Measurements from ENCODE around the gene SERPIND1. TPM values are rescaled to one million over a fixed set of nuclear protein-coding genes. Genes with fewer than 3 reads are reported as not detected.

Gene SERPIND1
- total RNA-seq, 2 donors from 2014 or later: 0.32 TPM; not detected in 1

DNA sequence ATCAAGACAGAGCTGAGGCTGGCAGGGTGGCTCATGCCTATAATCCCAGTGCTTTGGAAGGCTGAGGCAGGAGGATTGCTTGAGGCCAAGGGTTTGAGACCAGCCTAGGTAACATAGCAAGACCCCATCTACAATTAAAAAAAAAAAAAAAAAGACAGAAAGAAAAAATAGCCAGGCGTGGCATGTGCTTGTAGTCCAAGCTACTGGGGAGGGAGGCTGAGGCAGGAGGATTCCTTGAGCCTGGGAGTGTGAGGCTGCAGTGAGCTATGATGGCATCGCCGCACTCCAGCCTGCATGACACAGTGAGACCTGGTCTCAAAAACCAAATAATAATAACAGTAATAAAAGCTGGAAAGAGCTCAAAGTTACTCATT lies 9.4 kb downstream of the SERPIND1 start:
- Histone ChIP-seq H3K36me3 (no peaks in the 10 kb centered on the region), H3K4me1 (no peaks in the 10 kb centered on the region), H3K9ac (ENCODE audit: low read depth in 2 of 2, low read length in 2 of 2) (no peak overlapping the region), H3K4me3 (no peak overlapping the region), H3K27me3 (no peaks in the 10 kb centered on the region), H3K27ac (no peak overlapping the region), H3K9me3 (no peaks in the 10 kb centered on the region)
- TF ChIP-seq, protein P1, sequence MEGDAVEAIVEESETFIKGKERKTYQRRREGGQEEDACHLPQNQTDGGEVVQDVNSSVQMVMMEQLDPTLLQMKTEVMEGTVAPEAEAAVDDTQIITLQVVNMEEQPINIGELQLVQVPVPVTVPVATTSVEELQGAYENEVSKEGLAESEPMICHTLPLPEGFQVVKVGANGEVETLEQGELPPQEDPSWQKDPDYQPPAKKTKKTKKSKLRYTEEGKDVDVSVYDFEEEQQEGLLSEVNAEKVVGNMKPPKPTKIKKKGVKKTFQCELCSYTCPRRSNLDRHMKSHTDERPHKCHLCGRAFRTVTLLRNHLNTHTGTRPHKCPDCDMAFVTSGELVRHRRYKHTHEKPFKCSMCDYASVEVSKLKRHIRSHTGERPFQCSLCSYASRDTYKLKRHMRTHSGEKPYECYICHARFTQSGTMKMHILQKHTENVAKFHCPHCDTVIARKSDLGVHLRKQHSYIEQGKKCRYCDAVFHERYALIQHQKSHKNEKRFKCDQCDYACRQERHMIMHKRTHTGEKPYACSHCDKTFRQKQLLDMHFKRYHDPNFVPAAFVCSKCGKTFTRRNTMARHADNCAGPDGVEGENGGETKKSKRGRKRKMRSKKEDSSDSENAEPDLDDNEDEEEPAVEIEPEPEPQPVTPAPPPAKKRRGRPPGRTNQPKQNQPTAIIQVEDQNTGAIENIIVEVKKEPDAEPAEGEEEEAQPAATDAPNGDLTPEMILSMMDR (IDR thresholded peaks at IDR 0.05): no peak
- DNase-seq: no peak
- intact Hi-C loops (cut with DNase I): no loop called here

DNA sequence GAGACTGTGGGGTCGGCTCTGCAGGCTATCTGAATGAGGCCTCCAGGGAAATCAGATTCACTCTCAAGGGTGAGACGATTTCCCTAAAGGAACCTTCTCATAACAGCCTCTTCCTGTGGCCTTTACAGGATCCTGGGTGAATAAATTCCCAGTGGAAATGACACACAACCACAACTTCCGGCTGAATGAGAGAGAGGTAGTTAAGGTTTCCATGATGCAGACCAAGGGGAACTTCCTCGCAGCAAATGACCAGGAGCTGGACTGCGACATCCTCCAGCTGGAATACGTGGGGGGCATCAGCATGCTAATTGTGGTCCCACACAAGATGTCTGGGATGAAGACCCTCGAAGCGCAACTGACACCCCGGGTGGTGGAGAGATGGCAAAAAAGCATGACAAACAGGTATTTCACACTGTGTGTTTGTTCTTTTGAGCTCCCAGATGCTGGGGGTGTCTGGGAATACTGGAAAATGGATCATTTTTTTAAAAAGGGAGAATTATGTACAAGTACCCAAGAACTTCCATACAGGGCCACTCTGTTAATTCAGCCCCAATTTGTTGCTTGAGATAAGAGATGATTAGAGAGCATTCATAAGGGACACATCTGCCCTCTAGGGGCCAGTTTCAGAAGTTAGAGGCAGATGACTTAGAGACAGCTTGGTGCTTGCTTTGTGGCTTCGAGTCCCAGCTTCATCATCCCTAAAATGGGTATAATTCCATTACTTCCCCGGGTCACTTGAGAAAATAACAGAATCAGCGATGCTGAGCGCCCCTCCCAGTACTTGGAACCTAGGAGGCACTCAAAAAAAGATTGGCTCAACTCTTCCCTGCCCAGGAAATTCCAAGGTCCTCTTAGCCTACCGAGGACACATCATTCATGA lies 10.2 kb downstream of the SERPIND1 start:
- peak; percentile 64 for DNase-seq
- intact Hi-C loops (cut with DNase I): no loop called here

DNA sequence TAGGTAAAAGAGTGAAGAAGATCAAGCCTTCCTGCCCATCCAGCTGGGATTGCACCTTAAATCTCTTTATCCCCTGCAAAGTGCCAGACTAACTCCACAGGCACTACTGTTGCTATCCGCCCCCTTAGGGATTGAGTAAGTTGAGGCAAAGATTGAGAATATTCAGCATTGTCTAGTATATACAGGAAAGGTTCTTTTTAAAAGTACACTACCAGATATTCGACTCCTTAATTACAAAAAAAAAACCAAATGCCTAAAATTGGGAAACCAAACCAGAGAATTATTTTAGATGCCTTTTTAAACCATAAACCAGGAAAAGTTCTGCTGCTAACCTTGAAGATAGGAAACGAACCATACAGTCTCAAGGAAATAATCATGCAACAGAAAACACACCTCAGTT lies 11.5 kb downstream of the SERPIND1 start:
- DNase-seq: no peak
- H3K4me1 ChIP-seq: no peaks in the 10 kb centered on the region
- H3K9ac ChIP-seq (ENCODE audit: low read depth in 2 of 2, low read length in 2 of 2): no peak overlapping the region
- H3K27me3 ChIP-seq: no peaks in the 10 kb centered on the region
- no peak overlapping the region for H3K4me3 ChIP-seq
- no peaks in the 10 kb centered on the region for H3K9me3 ChIP-seq
- intact Hi-C loops (cut with DNase I): no loop called here
- H3K36me3 ChIP-seq: peaks cover 3% of the 10 kb centered on the region
- TF ChIP-seq, protein P1 (IDR thresholded peaks at IDR 0.05): no peak
- no peak overlapping the region for H3K27ac ChIP-seq

More for the DNA sequence above, 10.2 kb downstream of the SERPIND1 start:
- TF ChIP-seq, protein P1 (IDR thresholded peaks at IDR 0.05): peak; percentile 58
- Histone ChIP-seq H3K27me3 (no peaks in the 10 kb centered on the region), H3K36me3 (no peaks in the 10 kb centered on the region), H3K4me3 (no peak overlapping the region), H3K4me1 (no peaks in the 10 kb centered on the region), H3K27ac (no peak overlapping the region), H3K9me3 (no peaks in the 10 kb centered on the region), H3K9ac (ENCODE audit: low read depth in 2 of 2, low read length in 2 of 2) (no peak overlapping the region)

DNA sequence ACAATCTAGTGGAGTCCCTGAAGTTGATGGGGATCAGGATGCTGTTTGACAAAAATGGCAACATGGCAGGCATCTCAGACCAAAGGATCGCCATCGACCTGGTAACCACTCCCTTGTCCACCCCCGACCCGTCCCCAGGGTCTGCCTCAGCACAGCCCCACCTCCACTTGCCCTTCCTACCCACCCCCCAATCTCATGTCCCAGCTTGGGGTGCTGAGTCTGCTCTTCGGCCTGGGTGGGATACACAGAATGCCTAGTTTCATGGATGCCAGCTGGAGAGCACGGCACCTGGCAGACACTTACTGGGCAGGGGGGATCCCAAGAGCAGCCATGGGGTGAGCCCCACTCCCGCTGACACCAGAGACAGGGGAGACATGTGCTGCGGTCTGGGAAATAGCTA lies 12.1 kb downstream of the SERPIND1 start:
- TF ChIP-seq, protein P1 (IDR thresholded peaks at IDR 0.05): no peak
- H3K9me3 ChIP-seq: no peaks in the 10 kb centered on the region
- no peak overlapping the region for H3K27ac ChIP-seq
- H3K4me1 ChIP-seq: no peaks in the 10 kb centered on the region
- H3K27me3 ChIP-seq: no peaks in the 10 kb centered on the region
- intact Hi-C loops (cut with DNase I): no loop called here
- DNase-seq: no peak
- no peak overlapping the region for H3K9ac ChIP-seq (ENCODE audit: low read depth in 2 of 2, low read length in 2 of 2)
- H3K4me3 ChIP-seq: no peak overlapping the region
- peaks cover 3% of the 10 kb centered on the region for H3K36me3 ChIP-seq

DNA sequence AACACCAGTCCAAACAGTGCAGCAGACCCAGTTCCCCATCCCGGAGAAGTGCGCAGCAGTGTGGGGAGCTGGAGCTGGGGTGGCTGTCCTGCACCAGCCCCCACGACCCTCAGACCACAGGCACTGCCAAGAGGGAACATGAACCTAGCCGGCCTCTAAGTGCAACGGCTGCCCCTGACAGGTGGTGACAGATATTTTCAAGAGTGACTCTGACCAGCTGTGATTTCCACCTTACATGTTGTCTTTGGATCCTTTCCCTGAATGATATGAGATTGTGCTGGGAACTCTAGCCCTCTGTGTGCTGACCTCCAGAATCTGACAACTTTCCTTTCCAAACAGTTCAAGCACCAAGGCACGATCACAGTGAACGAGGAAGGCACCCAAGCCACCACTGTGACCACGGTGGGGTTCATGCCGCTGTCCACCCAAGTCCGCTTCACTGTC lies 12.6 kb downstream of the SERPIND1 start:
- Histone ChIP-seq H3K4me3 (no peak overlapping the region), H3K27me3 (no peaks in the 10 kb centered on the region), H3K36me3 (peaks cover 3% of the 10 kb centered on the region), H3K9me3 (no peaks in the 10 kb centered on the region), H3K4me1 (no peaks in the 10 kb centered on the region), H3K27ac (no peak overlapping the region), H3K9ac (ENCODE audit: low read depth in 2 of 2, low read length in 2 of 2) (no peak overlapping the region)
- no peak for DNase-seq
- intact Hi-C loops (cut with DNase I): no loop called here
- TF ChIP-seq, protein P1 (IDR thresholded peaks at IDR 0.05): no peak

Data from colonic mucosa (tissue), 4 donors.